K562 (cell line): Measurements from ENCODE around the gene CNDP1. TPM values are rescaled to one million over a fixed set of nuclear protein-coding genes. Genes with fewer than 3 reads are reported as not detected.

Experiments
- ATAC-seq: fragments of 200-7000 bp; cut with Tn5 transposase; 3 replicates; pipeline ENCODE4 v1.9.1; 2020; ENCODE audit warnings: moderate library complexity
- BruUV-seq: library from RNA; stranded (reverse); fragments of 400-500 nt; replicated peaks from 2 replicates; lab custom pipeline; 2021; lab: Mats Ljungman, UMichigan
- CTCF ChIA-PET: fragments of 300-600 bp; formaldehyde crosslinking; extraction: SDS; loops from one replicate; lab custom pipeline; 2021; ENCODE audit warnings: low intra/inter-chr PET ratio; lab: Yijun Ruan, JAX
- POLR2A ChIA-PET: fragments of 300-600, 350-650 bp; sonication (Branson Sonifier 250); formaldehyde crosslinking; extraction: SDS; loops from one replicate; lab custom pipeline; 2021; ENCODE audit warnings: antibody characterized with exemption, inconsistent platforms; lab: Yijun Ruan, JAX
- DNase-seq, 4 experiments: peaks; one replicate each; pipeline versions ENCODE4 v3.0.0 to v3.0.0-alpha.2; 2011 to 2018; ENCODE audit warnings: low spot score in 3 of 4, mixed read lengths in 3 of 4; ENCODE audit errors: extremely low read depth in 1 of 4
- FAIRE-seq: peaks from 2 replicates; lab custom pipeline; 2011; peaks lifted over from hg19 to GRCh38; lab: Jason Lieb, UNC
- H2AFZ ChIP-seq: 2 replicates; pipeline ENCODE4 v1.6.0; 2011; ENCODE audit warnings: low read depth, low read length, control low read depth, inconsistent platforms
- H3K27ac ChIP-seq: fragments of 200-600 bp; 3 replicates; pipeline ENCODE4 v1.8.0; 2011; ENCODE audit warnings: low read depth, mild to moderate bottlenecking, control low read depth, inconsistent platforms, low read length, moderate library complexity, mixed read lengths; ENCODE audit errors: extremely low read depth
- H3K27me3 ChIP-seq, 2 experiments: fragments of 300-600 bp in 1 of 2; 2 replicates in 1 of 2; 3 replicates in 1 of 2; pipeline versions ENCODE4 v1.6.0 to v1.8.0; 2011; ENCODE audit warnings: inconsistent platforms in 2 of 2, low read length in 2 of 2, mild to moderate bottlenecking in 1 of 2, mixed read lengths in 1 of 2, moderate library complexity in 1 of 2; ENCODE audit not compliant: control insufficient read depth in 2 of 2, insufficient read depth in 2 of 2
- H3K36me3 ChIP-seq: fragments of 300-600 bp; 3 replicates; pipeline ENCODE4 v1.8.0; 2011; ENCODE audit warnings: mild to moderate bottlenecking, low read length, inconsistent platforms; ENCODE audit not compliant: control insufficient read depth, insufficient read depth
- H3K4me1 ChIP-seq, 2 experiments: fragments of 200-600 bp in 1 of 2; replicated peaks in 1 of 2; 2 replicates in 1 of 2; 3 replicates in 1 of 2; pipeline versions ENCODE4 v1.5.1 to v1.8.0; 2011; ENCODE audit warnings: inconsistent platforms in 2 of 2, low read length in 2 of 2, mild to moderate bottlenecking in 1 of 2, mixed read lengths in 1 of 2, moderate library complexity in 1 of 2; ENCODE audit not compliant: control insufficient read depth in 2 of 2, insufficient read depth in 2 of 2
- H3K4me2 ChIP-seq: 2 replicates; pipeline ENCODE4 v1.6.1; 2011; ENCODE audit warnings: low read length, control low read depth, inconsistent platforms, mixed read lengths; ENCODE audit not compliant: insufficient read depth
- H3K4me3 ChIP-seq: fragments of 200-600 bp; sonication (generic), shearing (Covaris generic); 2 replicates; pipeline ENCODE4 v1.5.1; 2016; ENCODE audit warnings: control low read depth, inconsistent platforms
- H3K79me2 ChIP-seq: fragments of 200-600 bp; 3 replicates; pipeline ENCODE4 v1.8.0; 2011; ENCODE audit warnings: low read length, inconsistent platforms; ENCODE audit not compliant: control insufficient read depth, insufficient read depth
- H3K9ac ChIP-seq, 2 experiments: 2 replicates each; pipeline versions ENCODE4 v1.6.0 to v1.6.1; 2011; ENCODE audit warnings: low read depth in 2 of 2, low read length in 2 of 2, control low read depth in 1 of 2, inconsistent platforms in 1 of 2, mild to moderate bottlenecking in 1 of 2, mixed read lengths in 1 of 2; ENCODE audit not compliant: insufficient read depth in 1 of 2
- H3K9me1 ChIP-seq: one replicate; pipeline ENCODE4 v1.6.0; 2011; ENCODE audit warnings: inconsistent platforms, mild to moderate bottlenecking, low read length, moderate library complexity; ENCODE audit not compliant: control insufficient read depth, insufficient read depth
- H3K9me3 ChIP-seq: replicated peaks from 2 replicates; pipeline ENCODE4 v1.5.1; 2011; ENCODE audit warnings: low read depth, low read length, inconsistent platforms; ENCODE audit not compliant: control insufficient read depth, insufficient read depth
- H4K20me1 ChIP-seq: replicated peaks from 2 replicates; pipeline ENCODE4 v1.6.1; 2011; ENCODE audit warnings: low read length, inconsistent platforms, mixed read lengths; ENCODE audit not compliant: control insufficient read depth, insufficient read depth
- ELK3 ChIP-seq: fragments of 450-650 bp; formaldehyde crosslinking; IDR thresholded peaks from 2 replicates; pipeline ENCODE4 v1.4.0; 2020; ENCODE audit warnings: mild to moderate bottlenecking
- FOS ChIP-seq: IDR thresholded peaks from 3 replicates; pipeline ENCODE4 v1.6.1; 2011; ENCODE audit not compliant: insufficient read length; ENCODE audit errors: extremely low read depth
- RAD21 ChIP-seq, 2 experiments: fragments of 250-450 bp in 1 of 2; fragments of 450-650 bp in 1 of 2; sonication (Bioruptor Pico) in 1 of 2; formaldehyde crosslinking in 1 of 2; IDR thresholded peaks in 1 of 2; conservative IDR thresholded peaks in 1 of 2; 2 replicates each; pipeline versions ENCODE4 v1.4.0 to v1.8.0; 2020 to 2022; ENCODE audit warnings: mild to moderate bottlenecking in 2 of 2, moderate library complexity in 1 of 2
- SMAD3 ChIP-seq: fragments of 450-650 bp; formaldehyde crosslinking; conservative IDR thresholded peaks from 2 replicates; pipeline ENCODE4 v1.4.0; 2020; ENCODE audit warnings: mild to moderate bottlenecking
- SMARCC2 ChIP-seq: fragments of 450-650 bp; IDR thresholded peaks from 2 replicates; pipeline ENCODE4 v1.6.1; 2017; ENCODE audit warnings: antibody characterized with exemption, moderate library complexity, mild to moderate bottlenecking, low read depth
- ZNF316 ChIP-seq: fragments of 450-650 bp; IDR thresholded peaks from 2 replicates; pipeline ENCODE4 v1.6.1; 2016
- WGBS: fragments of 100-300 bp; shearing (Covaris generic); methylation state at CpG from one replicate; pipeline ENCODE4 v1.1.6; 2016; ENCODE audit warnings: low coverage, mixed read lengths; ENCODE audit not compliant: insufficient coverage; ENCODE audit errors: missing lambda C conversion rate; 5-methylcytosine and 5-hydroxymethylcytosine counted together
- in situ Hi-C: fragments of 300-500 bp; cut with MboI; formaldehyde crosslinking; loops from 4 replicates; pipeline ENCODE4 v1.15.0; 2018; ENCODE audit warnings: inconsistent platforms, mixed read lengths
- intact Hi-C: fragments of 100-400 bp; cut with micrococcal nuclease; formaldehyde crosslinking; loops from 2 replicates; pipeline ENCODE4 v1.14.2; 2022
- polyA plus RNA-seq, 8 experiments: library from polyadenylated mRNA; depleted of rRNA in 4 of 8; stranded (reverse) in 5 of 8; unstranded in 3 of 8; fragments of >200 nt; fragmentation: Nextera tagmentation in 2 of 8; fragmentation: Illumina TruSeq in 1 of 8; extraction: Ambion mirVana in 2 of 8; extraction: Trizol in 1 of 8; gene quantifications; 2 replicates each; pipeline versions ENCODE4 v1.2.1 to v1.2.3, GENCODE V29; 2011 to 2014; ENCODE audit warnings: inconsistent platforms in 1 of 8, missing spikeins in 1 of 8
- total RNA-seq, 7 experiments: library from RNA; depleted of rRNA in 6 of 7; stranded (reverse); fragments of >200 nt in 6 of 7; fragmentation: Illumina TruSeq in 2 of 7; extraction: Trizol in 2 of 7; gene quantifications; 2 replicates each; pipeline versions ENCODE4 v1.2.1 to v1.2.3, GENCODE V29; 2011 to 2021; ENCODE audit warnings: low replicate concordance in 1 of 7

CNDP1 gene
- total and polyA plus RNA-seq, 9 of the 15 experiments (the other 6 are each of a cell fraction or from before 2014, with no cell fraction given) = not detected

GRCh38 chr18:74493689-74494088 lies 40.6 kb upstream of the CNDP1 start (continued):
- no peak for TF ChIP-seq ELK3
- TF ChIP-seq SMARCC2 = no peak
- TF ChIP-seq RAD21 (CRISPR knock-in tag; conservative IDR thresholded peaks at IDR 0.05 in 1 of 2, IDR thresholded peaks at IDR 0.05 in 1 of 2) = peak; percentile 44 to 60; a peak in 3 of 4 replicates

GRCh38 chr18:74494514-74494913 lies 39.8 kb upstream of the CNDP1 start:
- no peaks in the 10 kb centered on the region for H3K27me3 ChIP-seq
- in situ Hi-C loops = no loop called here
- no TSS peak for BruUV-seq
- H3K9me1 ChIP-seq = no peaks in the 10 kb centered on the region
- no peaks in the 10 kb centered on the region for H4K20me1 ChIP-seq
- H3K4me1 ChIP-seq = peaks cover 13 to 19% of the 10 kb centered on the region in 2 experiments; a peak in 4 of 5 replicates
- no peaks in the 10 kb centered on the region for H3K9me3 ChIP-seq
- no peak overlapping the region for H3K27ac ChIP-seq
- H3K4me3 ChIP-seq = no peak overlapping the region
- H3K9ac ChIP-seq = no peak overlapping the region
- no peak for TF ChIP-seq SMAD3 (CRISPR knock-in tag)
- no peak for TF ChIP-seq FOS
- peak; percentile 56; the same call in 1 of the 2 replicates for TF ChIP-seq ZNF316
- FAIRE-seq = no peak
- CTCF ChIA-PET = no interaction called here
- no peak for DNase-seq
- POLR2A ChIA-PET = no interaction called here
- no peak overlapping the region for H2AFZ ChIP-seq
- peaks cover 19% of the 10 kb centered on the region; the same call in 2 of the 3 replicates for H3K36me3 ChIP-seq
- no peak overlapping the region for H3K4me2 ChIP-seq
- intact Hi-C loops = loop anchor here (5.0 kb wide), 1 partner anchor 297 kb away; no protein-coding TSS in a partner anchor
- ATAC-seq = no peak
- H3K79me2 ChIP-seq = peaks cover 34% of the 10 kb centered on the region
- WGBS = 0% methylated on average over 1 of the region's 1 CpG
